Kidney epithelial cell (primary cell): ENCODE measurements around the gene KIF18B. TPM values are rescaled to one million over a fixed set of nuclear protein-coding genes. Genes with fewer than 3 reads are reported as not detected.

Source experiments
- DNase-seq: peaks from one replicate; pipeline ENCODE4 v3.0.0-alpha.2; 2010; ENCODE audit warnings: low read depth
- H3K27me3 ChIP-seq: 2 replicates; pipeline ENCODE4 v1.6.0; 2011; ENCODE audit warnings: low read length; ENCODE audit not compliant: control insufficient read depth, insufficient read depth
- H3K36me3 ChIP-seq: 2 replicates; pipeline ENCODE4 v1.5.1; 2011; ENCODE audit warnings: low read length; ENCODE audit not compliant: control insufficient read depth, insufficient read depth
- H3K4me3 ChIP-seq: 2 replicates; pipeline ENCODE4 v1.5.1; 2011; ENCODE audit warnings: low read depth, mild to moderate bottlenecking, control low read depth, low read length
- CTCF ChIP-seq: IDR thresholded peaks from 2 replicates; pipeline ENCODE4 v1.5.1; 2011; ENCODE audit warnings: mild to moderate bottlenecking, moderate library complexity, low read length, control low read depth, inconsistent platforms; ENCODE audit not compliant: insufficient read depth, poor library complexity, severe bottlenecking
- total RNA-seq: library from RNA; depleted of rRNA; stranded (reverse); fragments of >200 nt; gene quantifications from 2 replicates; pipeline ENCODE4 v1.2.3, GENCODE V29; 2015

The KIF18B gene
- total RNA-seq, 1 donor from 2014 or later, result 1.4 TPM

DNA sequence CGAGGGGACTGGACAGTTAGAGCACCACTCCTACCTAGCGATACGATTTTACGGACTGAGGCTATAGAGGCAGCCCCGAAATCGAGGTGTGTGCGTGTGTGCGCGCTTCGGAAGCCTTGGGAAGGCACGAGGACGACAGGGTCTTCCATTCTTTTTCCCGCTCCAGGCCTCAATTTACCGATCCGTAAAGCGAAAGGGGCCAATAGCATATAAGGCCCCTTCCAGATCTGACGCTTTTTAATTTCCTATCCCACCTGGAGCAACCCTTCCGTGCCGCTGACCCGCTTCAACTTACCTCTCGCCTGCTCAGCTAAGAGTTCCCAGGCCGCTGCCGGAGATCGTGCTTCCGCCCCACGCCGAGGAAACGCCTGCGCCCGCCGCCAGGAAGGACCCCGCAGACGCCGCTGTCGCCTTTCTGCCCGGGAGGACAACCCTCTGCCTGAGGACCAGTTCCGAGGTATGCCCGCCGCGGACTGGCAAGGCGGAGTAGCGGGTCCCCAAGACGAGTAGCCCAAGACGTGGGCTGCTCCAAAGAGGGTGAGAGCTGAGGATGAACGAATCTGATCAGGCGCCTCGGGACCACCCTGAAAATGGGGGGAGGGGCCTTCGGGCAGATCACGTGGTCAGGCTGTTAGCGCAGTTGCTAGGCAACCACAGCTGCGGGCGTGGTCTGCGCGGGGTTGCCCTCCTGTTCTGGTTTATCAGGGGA is 48.3 kb downstream of the KIF18B start, which contains the start of gene EFTUD2:
EFTUD2 (minus strand) TSS at position 372 of the 709 bp plus-strand sequence. CDS start 4,924 bp downstream, outside the sequence.
- peak; percentile 53 for DNase-seq

GRCh38 chr17:44898768-44899073 is 48.9 kb downstream of the KIF18B start:
- no peak for TF ChIP-seq CTCF
- Histone ChIP-seq H3K36me3 (no peaks in the 10 kb centered on the region), H3K4me3 (peak overlapping the region; percentile 98), H3K27me3 (no peaks in the 10 kb centered on the region)
- DNase-seq, result no peak

More for the DNA sequence above, 48.3 kb downstream of the KIF18B start, which contains the start of gene EFTUD2:
- Histone ChIP-seq H3K4me3 (peak within 1 kb of the TSS; percentile 98), H3K36me3 (no peaks in the 10 kb centered on the region), H3K27me3 (no peaks in the 10 kb centered on the region)
- no peak for TF ChIP-seq CTCF

- DNase-seq, result no peak
- H3K36me3 ChIP-seq, result no peaks in the 10 kb centered on the region
- no peak for TF ChIP-seq CTCF
- no peaks in the 10 kb centered on the region for H3K27me3 ChIP-seq
- H3K4me3 ChIP-seq, result no peak overlapping the region
Observed at GRCh38 chr17:44894642-44895041, 52.9 kb downstream of the KIF18B start.

DNA sequence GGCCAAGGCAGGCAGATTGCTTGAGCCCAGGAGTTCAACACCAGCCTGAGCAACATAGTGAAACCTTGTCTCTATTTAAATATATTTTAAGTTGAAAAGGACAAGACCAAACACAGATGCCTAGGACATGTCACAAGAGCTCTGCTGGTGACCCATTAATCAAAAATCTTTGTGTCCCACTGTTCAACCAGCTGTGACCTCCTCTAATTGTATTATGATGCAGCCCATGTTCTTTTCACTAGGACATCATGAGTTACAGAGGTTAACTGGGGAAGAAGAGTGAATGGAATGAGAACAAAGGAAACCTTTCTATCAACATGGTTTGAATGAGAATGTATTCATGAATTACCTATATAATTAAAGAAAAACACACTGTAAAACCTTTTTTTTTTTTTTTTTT is 55.3 kb downstream of the KIF18B start:
- H3K27me3 ChIP-seq, result no peaks in the 10 kb centered on the region
- no peaks in the 10 kb centered on the region for H3K36me3 ChIP-seq
- DNase-seq, result no peak
- no peak for TF ChIP-seq CTCF
- no peak overlapping the region for H3K4me3 ChIP-seq

DNA sequence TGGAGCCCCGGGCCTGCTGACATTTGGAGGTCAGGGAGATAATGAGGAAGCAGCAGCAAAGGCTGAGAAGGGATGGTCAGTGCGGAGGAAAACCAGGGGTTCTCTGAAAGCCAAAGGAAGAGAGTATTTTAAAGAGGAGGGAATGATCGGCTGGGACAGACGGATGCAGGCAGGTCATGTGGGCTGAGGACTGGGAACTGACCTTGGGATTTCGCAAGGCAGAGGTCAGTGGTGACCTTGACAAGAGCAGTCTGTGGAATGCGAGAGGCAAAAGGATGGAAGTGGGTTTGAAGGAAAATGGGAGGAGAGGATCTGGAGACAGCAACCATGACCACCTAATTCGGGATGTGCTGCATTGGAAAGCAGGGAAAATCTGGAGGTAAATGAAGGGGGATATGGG is 58.6 kb downstream of the KIF18B start:
- no peak for DNase-seq
- Histone ChIP-seq H3K27me3 (no peaks in the 10 kb centered on the region), H3K36me3 (no peaks in the 10 kb centered on the region), H3K4me3 (no peak overlapping the region)
- no peak for TF ChIP-seq CTCF
